GM18519 (cell line): Measurements from ENCODE around the gene PPP1CC.

Experiments used
- ATAC-seq: cut with Tn5 transposase; IDR thresholded peaks from one replicate; pipeline ENCODE4 v1.9.1; 2021; ENCODE audit warnings: mild to moderate bottlenecking, moderate library complexity; ENCODE audit not compliant: unreplicated experiment, low FRiP score

The PPP1CC gene

DNA sequence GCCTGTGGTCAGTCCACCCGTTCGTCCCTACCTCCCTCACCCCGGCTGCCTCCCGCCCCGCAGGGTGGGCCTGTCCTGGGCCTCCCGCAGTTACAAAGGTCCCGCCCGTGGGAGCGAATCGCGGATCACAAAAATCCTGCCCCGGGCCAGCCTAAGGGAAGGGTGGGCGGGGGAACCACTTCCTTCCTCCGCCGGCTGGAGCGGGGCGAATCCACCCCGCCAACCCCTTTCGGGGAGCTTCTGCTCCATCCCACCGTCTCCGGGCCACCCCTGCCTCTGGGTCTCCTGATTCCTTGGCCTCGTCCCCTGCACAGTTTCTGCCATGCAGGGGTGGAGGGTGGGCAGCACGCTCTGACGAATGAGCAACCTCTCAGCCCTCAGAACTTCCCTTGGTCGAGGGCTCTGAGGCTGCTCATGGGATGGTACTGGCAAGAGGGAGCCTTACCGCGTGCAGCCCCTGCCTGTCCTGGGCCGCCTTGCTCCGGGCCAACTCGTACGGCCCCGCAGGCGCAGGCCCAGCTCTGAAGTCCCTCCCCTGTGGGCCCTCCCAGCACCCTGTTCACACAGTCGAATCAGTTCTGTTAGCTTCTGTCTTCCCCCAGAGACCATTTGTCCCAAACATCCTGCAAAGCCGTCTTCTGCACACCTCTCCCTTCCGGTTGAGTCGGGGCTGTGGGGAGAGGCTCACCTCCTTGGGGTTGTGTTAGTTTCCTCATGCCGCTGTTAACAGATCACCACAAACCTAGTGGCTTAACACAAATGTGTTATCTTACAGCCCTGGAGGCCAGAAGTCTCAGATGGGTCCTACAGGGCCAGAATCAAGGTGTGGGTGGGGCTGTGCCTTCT is 53.2 kb downstream of the PPP1CC start:
- ATAC-seq: no peak

DNA sequence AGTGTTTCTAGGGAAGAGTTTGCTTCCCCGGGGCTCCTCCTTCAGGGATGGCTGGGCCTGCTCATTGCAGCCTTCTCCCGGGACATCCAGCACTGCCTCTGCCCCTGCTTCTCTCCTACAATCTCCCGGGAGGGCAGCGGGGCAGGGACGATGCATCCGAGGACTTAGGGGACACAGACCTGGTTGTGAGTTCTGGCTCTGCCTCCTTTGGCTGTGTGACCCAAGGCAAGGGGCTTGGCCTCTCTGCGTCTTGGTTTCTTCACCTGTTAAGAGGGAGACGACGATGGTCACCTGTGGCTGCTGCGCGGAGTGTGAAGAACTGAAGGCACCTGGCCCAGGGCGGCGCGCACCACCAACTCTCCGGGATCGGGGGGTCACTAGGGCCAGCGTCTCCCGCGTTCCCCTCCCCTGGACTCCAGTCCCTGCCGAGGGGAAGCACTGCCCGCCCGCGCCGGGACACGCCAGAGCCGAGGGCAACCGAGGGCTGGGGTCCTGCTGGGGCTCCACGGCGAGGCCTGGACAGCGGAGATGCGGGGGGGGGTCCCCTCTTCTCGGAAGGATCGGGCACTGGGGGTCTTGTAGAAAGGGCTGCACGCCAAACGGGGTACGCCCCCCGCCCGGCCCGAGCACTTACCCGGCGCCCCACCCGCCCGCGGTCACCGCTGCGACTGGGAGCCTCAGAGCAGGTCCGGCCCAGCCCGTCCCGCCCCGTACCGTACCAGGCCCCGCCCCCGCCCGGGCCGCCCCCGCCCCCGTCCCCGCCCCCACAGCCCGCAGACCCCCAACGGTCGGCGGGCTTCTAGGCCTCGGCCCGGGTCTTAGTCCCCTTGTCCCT is 54.0 kb downstream of the PPP1CC start, which contains the start of gene HVCN1:
Gene HVCN1 (minus strand): TSS at position 670 of the 835 bp plus-strand sequence. CDS start 5,870 bp downstream, outside the sequence.
- ATAC-seq: no peak

GRCh38 chr12:110687396-110688169 is 55.1 kb downstream of the PPP1CC start:
- ATAC-seq: no peak

- no peak for ATAC-seq
Observed at GRCh38 chr12:110686294-110686903, 56.3 kb downstream of the PPP1CC start.

- no peak for ATAC-seq
Observed at GRCh38 chr12:110684312-110684836, 58.3 kb downstream of the PPP1CC start.

DNA sequence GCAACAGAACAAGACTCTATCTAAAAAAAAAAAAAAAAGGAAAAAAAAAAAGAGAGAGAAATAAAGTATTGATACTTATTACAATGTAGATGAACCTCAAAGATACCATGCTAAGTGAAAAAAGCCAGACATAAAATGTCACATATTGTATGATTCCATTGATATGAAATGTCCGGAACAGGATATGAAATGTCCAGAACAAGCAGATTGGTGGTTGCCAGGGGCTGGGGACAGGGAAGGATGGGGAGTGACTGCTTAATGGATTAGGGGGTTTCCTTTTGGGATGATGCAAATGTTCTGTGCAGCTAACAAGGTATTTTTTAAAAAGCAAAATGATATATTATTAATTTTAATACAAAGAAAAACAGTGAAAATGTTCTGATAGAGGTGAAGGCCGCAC is 58.8 kb downstream of the PPP1CC start:
- ATAC-seq: no peak

- no peak for ATAC-seq
Observed at GRCh38 chr12:110680032-110680431, 62.7 kb downstream of the PPP1CC start.

- no peak for ATAC-seq
Observed at GRCh38 chr12:110679201-110679600, 63.5 kb downstream of the PPP1CC start.

- no peak for ATAC-seq
Observed at GRCh38 chr12:110677982-110678381, 64.7 kb downstream of the PPP1CC start.

GRCh38 chr12:110677206-110677911 is 65.3 kb downstream of the PPP1CC start:
- ATAC-seq: no peak

GRCh38 chr12:110676171-110676570 is 66.5 kb downstream of the PPP1CC start:
- ATAC-seq: no peak

- peak; percentile 48 for ATAC-seq
Observed at GRCh38 chr12:110670161-110670701, 72.5 kb downstream of the PPP1CC start.
